SK-N-SH (cell line): ENCODE results near the gene RAD1. TPM values are rescaled to one million over a fixed set of nuclear protein-coding genes. Genes with fewer than 3 reads are reported as not detected.

Experiments used
- CTCF ChIA-PET: fragments of 300-600, 350-600 bp; formaldehyde crosslinking; extraction: SDS; loops from one replicate; lab custom pipeline; 2021; lab: Yijun Ruan, JAX
- POLR2A ChIA-PET: fragments of 350-600 bp; sonication (Branson Sonifier 250); formaldehyde crosslinking; extraction: SDS; loops from one replicate; lab custom pipeline; 2020; ENCODE audit warnings: antibody characterized with exemption, inconsistent platforms; lab: Yijun Ruan, JAX
- DNase-seq: peaks from one replicate; pipeline ENCODE4 v3.0.0; 2012
- H2AFZ ChIP-seq: fragments of 200-600 bp; sonication (generic); 2 replicates; pipeline ENCODE4 v1.8.1; 2016; ENCODE audit warnings: antibody characterized with exemption, mild to moderate bottlenecking, low read depth
- H3F3A ChIP-seq: fragments of 200-600 bp; sonication (generic); replicated peaks from 2 replicates; pipeline ENCODE3; 2016; ENCODE audit warnings: antibody characterized with exemption, mild to moderate bottlenecking; ENCODE audit not compliant: insufficient read depth
- H3K27ac ChIP-seq, 2 experiments: fragments of 200-500 bp in 1 of 2; fragments of 200-600 bp in 1 of 2; sonication (Bioruptor generic) in 1 of 2; sonication (generic), shearing (Covaris generic) in 1 of 2; 2 replicates each; pipeline versions ENCODE4 v1.5.1 to v1.6.1; 2014 to 2016; ENCODE audit warnings: low read depth in 2 of 2, inconsistent platforms in 1 of 2, low read length in 1 of 2, mild to moderate bottlenecking in 1 of 2, mixed read lengths in 1 of 2
- H3K27me3 ChIP-seq: fragments of 200-600 bp; sonication (generic), shearing (Covaris generic); 2 replicates; pipeline ENCODE4 v1.6.1; 2016; ENCODE audit warnings: mixed run types; ENCODE audit not compliant: insufficient read depth
- H3K36me3 ChIP-seq, 2 experiments: fragments of 200-500 bp in 1 of 2; fragments of 200-600 bp in 1 of 2; sonication (Bioruptor generic) in 1 of 2; sonication (generic) in 1 of 2; replicated peaks in 1 of 2; 2 replicates each; pipeline versions ENCODE3 to v1.5.1; 2014 to 2016; ENCODE audit warnings: low read length in 1 of 2, mild to moderate bottlenecking in 1 of 2; ENCODE audit not compliant: insufficient read depth in 2 of 2, control insufficient read depth in 1 of 2
- H3K4me1 ChIP-seq, 2 experiments: fragments of 200-500 bp in 1 of 2; fragments of 200-600 bp in 1 of 2; sonication (Bioruptor generic) in 1 of 2; sonication (generic), shearing (Covaris generic) in 1 of 2; 2 replicates each; pipeline versions ENCODE4 v1.5.1 to v1.6.1; 2014 to 2016; ENCODE audit warnings: low read depth in 1 of 2, low read length in 1 of 2, mixed run types in 1 of 2; ENCODE audit not compliant: insufficient read depth in 2 of 2, control insufficient read depth in 1 of 2
- H3K4me2 ChIP-seq: fragments of 200-600 bp; sonication (generic), shearing (Covaris generic); 2 replicates; pipeline ENCODE4 v1.6.1; 2017; ENCODE audit warnings: mixed run types
- H3K4me3 ChIP-seq, 2 experiments: fragments of 200-500 bp in 1 of 2; fragments of 200-600 bp in 1 of 2; sonication (Bioruptor generic) in 1 of 2; sonication (generic), shearing (Covaris generic) in 1 of 2; 2 replicates each; pipeline versions ENCODE4 v1.5.1 to v1.8.1; 2014 to 2016; ENCODE audit warnings: low read depth in 2 of 2, inconsistent platforms in 1 of 2, low read length in 1 of 2, mild to moderate bottlenecking in 1 of 2, mixed read lengths in 1 of 2, moderate library complexity in 1 of 2
- H3K79me2 ChIP-seq: fragments of 200-600 bp; sonication (generic); 2 replicates; pipeline ENCODE4 v1.8.1; 2017; ENCODE audit warnings: mild to moderate bottlenecking; ENCODE audit not compliant: insufficient read depth
- H3K9ac ChIP-seq: fragments of 200-600 bp; sonication (generic); 2 replicates; pipeline ENCODE4 v1.6.1; 2017; ENCODE audit warnings: mixed run types
- H3K9me2 ChIP-seq: fragments of 200-600 bp; sonication (generic); 2 replicates; pipeline ENCODE4 v1.6.1; 2017; ENCODE audit warnings: mixed run types
- H3K9me3 ChIP-seq: fragments of 200-600 bp; sonication (generic); 2 replicates; pipeline ENCODE4 v1.6.1; 2017; ENCODE audit warnings: mixed run types, mild to moderate bottlenecking, moderate library complexity
- H4K20me1 ChIP-seq: fragments of 200-600 bp; sonication (generic); 2 replicates; pipeline ENCODE4 v1.6.1; 2017; ENCODE audit warnings: mild to moderate bottlenecking, mixed run types; ENCODE audit not compliant: insufficient read depth
- ELF1 ChIP-seq: IDR thresholded peaks from 2 replicates; pipeline ENCODE4 v1.4.0; 2012
- EP300 ChIP-seq, 2 experiments: IDR thresholded peaks; 2 replicates each; pipeline versions ENCODE4 v1.4.0 to v1.6.1; 2012; ENCODE audit warnings: borderline replicate concordance in 1 of 2, low read depth in 1 of 2, low read length in 1 of 2
- NFIC ChIP-seq: IDR thresholded peaks from 2 replicates; pipeline ENCODE4 v1.4.0; 2012; ENCODE audit warnings: borderline replicate concordance
- POLR2AphosphoS5 ChIP-seq: IDR thresholded peaks from 2 replicates; pipeline ENCODE4 v1.6.1; 2012; ENCODE audit warnings: low read depth, low read length
- RAD21 ChIP-seq: IDR thresholded peaks from 2 replicates; pipeline ENCODE4 v1.6.1; 2012; ENCODE audit warnings: mild to moderate bottlenecking, low read length
- RCOR1 ChIP-seq: fragments of 150-350 bp; IDR thresholded peaks from 2 replicates; pipeline ENCODE4 v1.6.1; 2017; ENCODE audit warnings: antibody characterized with exemption, low read length
- TCF12 ChIP-seq: IDR thresholded peaks from 2 replicates; pipeline ENCODE4 v1.4.0; 2012
- TEAD4 ChIP-seq: IDR thresholded peaks from 2 replicates; pipeline ENCODE4 v1.4.0; 2012; ENCODE audit warnings: mild to moderate bottlenecking, borderline replicate concordance; ENCODE audit not compliant: insufficient read depth
- YY1 ChIP-seq: IDR thresholded peaks from 2 replicates; pipeline ENCODE4 v1.4.0; 2012; ENCODE audit warnings: low read depth, mild to moderate bottlenecking
- WGBS: methylation state at CpG from one replicate; pipeline ENCODE4 v1.1.6; 2017; ENCODE audit warnings: low lambda C conversion rate; 5-methylcytosine and 5-hydroxymethylcytosine counted together
- polyA plus RNA-seq, 3 experiments: library from polyadenylated mRNA; depleted of rRNA; stranded (reverse); fragments of >200 nt; gene quantifications; 2 replicates each; pipeline ENCODE4 v1.2.3, GENCODE V29; 2012
- TF ChIP-seq, protein P1 (sequence below): fragments of 200-600 bp; sonication (generic); IDR thresholded peaks from 2 replicates; pipeline ENCODE4 v1.6.1; 2017; ENCODE audit warnings: antibody characterized with exemption, mild to moderate bottlenecking, moderate library complexity
- TF ChIP-seq, protein P2 (sequence below): fragments of 150-350 bp; IDR thresholded peaks from 2 replicates; pipeline ENCODE4 v1.6.1; 2016; ENCODE audit warnings: mild to moderate bottlenecking, low read depth, low read length

RAD1 gene
- polyA plus RNA-seq, 1 of the 3 experiments (the other 2 are of a cell fraction) = 21.2 TPM

DNA sequence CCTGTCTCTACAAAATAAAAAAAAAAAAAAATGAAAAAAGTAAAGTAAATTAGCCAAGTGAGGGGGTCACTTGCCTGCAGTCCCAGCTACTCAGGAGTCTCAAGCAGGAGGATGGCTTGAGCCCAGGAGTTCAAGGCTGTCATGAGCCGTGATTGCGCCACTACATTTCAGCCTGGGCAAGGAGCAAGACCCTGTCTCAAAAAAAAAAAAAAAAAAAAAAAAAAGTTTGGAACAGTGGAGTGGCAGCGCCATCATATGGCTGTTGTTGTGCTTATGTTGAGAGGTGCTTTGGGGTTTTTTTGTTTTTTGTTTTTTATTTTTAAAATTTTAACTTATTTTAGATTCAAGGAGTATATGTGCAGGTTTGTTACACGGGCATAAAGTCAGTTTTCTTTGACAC, 3.8 kb upstream of the RAD1 start:
- Histone ChIP-seq H3K27ac (no peak overlapping the region; a peak in 1 of 4 replicates), H2AFZ (no peak overlapping the region), H3K79me2 (peaks cover 79% of the 10 kb centered on the region), H3K9ac (no peak overlapping the region; the same call in 1 of the 2 replicates), H4K20me1 (no peaks in the 10 kb centered on the region), H3K4me1 (peaks cover 8 to 23% of the 10 kb centered on the region in 2 experiments), H3K27me3 (no peaks in the 10 kb centered on the region), H3K4me2 (no peak overlapping the region), H3K36me3 (peaks cover 46% of the 10 kb centered on the region in 2 experiments), H3K9me3 (no peaks in the 10 kb centered on the region), H3K9me2 (no peaks in the 10 kb centered on the region), H3F3A (peaks cover 36% of the 10 kb centered on the region), H3K4me3 (no peak overlapping the region)
- no peak for DNase-seq
- CTCF ChIA-PET = interaction anchor here (1.6 kb wide), 1 partner anchor 85 kb away, joined by 5 read pairs; no protein-coding TSS in a partner anchor
- 95% methylated on average over 4 of the region's 4 CpGs for WGBS
- TF ChIP-seq YY1 = no peak
- TF ChIP-seq, protein P1, sequence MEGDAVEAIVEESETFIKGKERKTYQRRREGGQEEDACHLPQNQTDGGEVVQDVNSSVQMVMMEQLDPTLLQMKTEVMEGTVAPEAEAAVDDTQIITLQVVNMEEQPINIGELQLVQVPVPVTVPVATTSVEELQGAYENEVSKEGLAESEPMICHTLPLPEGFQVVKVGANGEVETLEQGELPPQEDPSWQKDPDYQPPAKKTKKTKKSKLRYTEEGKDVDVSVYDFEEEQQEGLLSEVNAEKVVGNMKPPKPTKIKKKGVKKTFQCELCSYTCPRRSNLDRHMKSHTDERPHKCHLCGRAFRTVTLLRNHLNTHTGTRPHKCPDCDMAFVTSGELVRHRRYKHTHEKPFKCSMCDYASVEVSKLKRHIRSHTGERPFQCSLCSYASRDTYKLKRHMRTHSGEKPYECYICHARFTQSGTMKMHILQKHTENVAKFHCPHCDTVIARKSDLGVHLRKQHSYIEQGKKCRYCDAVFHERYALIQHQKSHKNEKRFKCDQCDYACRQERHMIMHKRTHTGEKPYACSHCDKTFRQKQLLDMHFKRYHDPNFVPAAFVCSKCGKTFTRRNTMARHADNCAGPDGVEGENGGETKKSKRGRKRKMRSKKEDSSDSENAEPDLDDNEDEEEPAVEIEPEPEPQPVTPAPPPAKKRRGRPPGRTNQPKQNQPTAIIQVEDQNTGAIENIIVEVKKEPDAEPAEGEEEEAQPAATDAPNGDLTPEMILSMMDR = peak; percentile 44
- 0 out of 2 replicates have a peak, but pooled peaks have one; percentile 17 for TF ChIP-seq RAD21
- POLR2A ChIA-PET = no interaction called here

DNA sequence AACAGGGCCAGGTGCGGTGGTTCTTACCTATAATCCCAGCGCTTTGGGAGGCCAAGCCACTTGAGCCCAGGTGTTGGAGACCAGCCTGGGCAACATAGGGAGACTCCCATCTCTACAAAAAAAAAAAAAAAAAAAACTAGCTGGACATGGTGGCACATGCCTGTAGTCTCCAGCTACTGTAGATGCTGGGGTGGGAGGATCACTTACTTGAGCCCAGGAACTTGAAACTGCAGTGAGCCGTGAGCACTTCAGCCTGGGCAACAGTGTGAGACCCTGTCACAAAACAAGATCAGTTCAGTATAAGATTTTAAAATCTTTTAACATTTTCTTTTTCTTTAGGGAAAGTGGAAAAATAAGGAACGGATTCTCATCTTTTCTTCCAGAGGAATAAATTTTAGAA, 2.7 kb upstream of the RAD1 start:
- CTCF ChIA-PET = interaction anchor here (1.3 kb wide), 1 partner anchor 85 kb away, joined by 5 read pairs; no protein-coding TSS in a partner anchor
- Histone ChIP-seq H3K4me1 (peaks cover 12 to 16% of the 10 kb centered on the region in 2 experiments), H3K27ac (no peak overlapping the region), H3K4me3 (no peak overlapping the region), H3K4me2 (peak overlapping the region; percentile 78; the same call in 1 of the 2 replicates), H4K20me1 (no peaks in the 10 kb centered on the region), H3F3A (peaks cover 27% of the 10 kb centered on the region), H3K9me2 (no peaks in the 10 kb centered on the region), H3K27me3 (no peaks in the 10 kb centered on the region), H3K79me2 (peaks cover 90% of the 10 kb centered on the region), H2AFZ (no peak overlapping the region), H3K9me3 (no peaks in the 10 kb centered on the region), H3K9ac (no peak overlapping the region), H3K36me3 (peaks cover 38 to 48% of the 10 kb centered on the region in 2 experiments)
- DNase-seq = no peak
- POLR2A ChIA-PET = no interaction called here
- 93% methylated on average over 4 of the region's 4 CpGs for WGBS
- TF ChIP-seq TCF12 = no peak
- TF ChIP-seq, protein P1 = no peak
- TF ChIP-seq, protein P2, sequence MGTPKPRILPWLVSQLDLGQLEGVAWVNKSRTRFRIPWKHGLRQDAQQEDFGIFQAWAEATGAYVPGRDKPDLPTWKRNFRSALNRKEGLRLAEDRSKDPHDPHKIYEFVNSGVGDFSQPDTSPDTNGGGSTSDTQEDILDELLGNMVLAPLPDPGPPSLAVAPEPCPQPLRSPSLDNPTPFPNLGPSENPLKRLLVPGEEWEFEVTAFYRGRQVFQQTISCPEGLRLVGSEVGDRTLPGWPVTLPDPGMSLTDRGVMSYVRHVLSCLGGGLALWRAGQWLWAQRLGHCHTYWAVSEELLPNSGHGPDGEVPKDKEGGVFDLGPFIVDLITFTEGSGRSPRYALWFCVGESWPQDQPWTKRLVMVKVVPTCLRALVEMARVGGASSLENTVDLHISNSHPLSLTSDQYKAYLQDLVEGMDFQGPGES = no peak
- TF ChIP-seq TEAD4 = no peak
- TF ChIP-seq RCOR1 = no peak
- no peak for TF ChIP-seq RAD21
- TF ChIP-seq POLR2AphosphoS5 = no peak
- TF ChIP-seq ELF1 = no peak
- no peak for TF ChIP-seq EP300 (IDR thresholded peaks at IDR 0.05; ENCODE audit: borderline replicate concordance in 1 of 2, low read depth in 1 of 2, low read length in 1 of 2)
- no peak for TF ChIP-seq NFIC
